Stimulated activated CD8-positive, alpha-beta memory T cell treated with anti-CD3 and anti-CD28 coated beads, Interleukin-12 subunit alpha, Interleukin-12 subunit beta, amount 100 ng/mL, for 24 hours (primary cell): Measurements from ENCODE around the gene PLB1.

Experiments
- DNase-seq: peaks from one replicate; pipeline ENCODE4 v3.0.0-alpha.2; 2020; ENCODE audit errors: extremely low read depth

PLB1 gene

DNA sequence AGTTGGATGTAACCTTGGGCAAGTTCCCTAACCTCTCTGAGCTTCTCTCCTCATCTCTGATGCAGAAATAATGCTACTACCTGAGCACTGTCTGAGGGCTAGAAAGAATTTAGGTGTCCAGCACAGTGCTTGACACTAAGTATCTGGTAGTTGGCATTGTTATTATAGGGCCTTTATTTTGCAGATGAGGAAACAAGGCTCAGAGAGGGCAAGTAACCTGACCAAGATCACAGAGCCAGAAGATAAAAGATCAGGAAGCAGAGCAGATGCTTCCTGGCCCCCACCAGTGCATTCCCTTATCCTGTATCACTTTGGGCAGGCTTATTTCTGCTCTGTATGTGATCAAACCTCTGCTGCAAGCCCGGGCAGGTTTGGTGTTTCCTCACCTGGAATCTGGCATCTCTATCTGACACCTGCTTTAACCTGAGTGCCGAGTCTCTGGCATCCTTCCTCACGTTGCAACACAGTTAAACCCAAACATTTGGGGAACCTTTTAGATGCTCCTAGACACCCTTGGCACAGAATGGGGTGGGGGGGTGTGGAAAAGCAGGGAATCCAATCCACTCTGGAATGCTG, 69.9 kb downstream of the PLB1 start:
- no peak for DNase-seq

DNA sequence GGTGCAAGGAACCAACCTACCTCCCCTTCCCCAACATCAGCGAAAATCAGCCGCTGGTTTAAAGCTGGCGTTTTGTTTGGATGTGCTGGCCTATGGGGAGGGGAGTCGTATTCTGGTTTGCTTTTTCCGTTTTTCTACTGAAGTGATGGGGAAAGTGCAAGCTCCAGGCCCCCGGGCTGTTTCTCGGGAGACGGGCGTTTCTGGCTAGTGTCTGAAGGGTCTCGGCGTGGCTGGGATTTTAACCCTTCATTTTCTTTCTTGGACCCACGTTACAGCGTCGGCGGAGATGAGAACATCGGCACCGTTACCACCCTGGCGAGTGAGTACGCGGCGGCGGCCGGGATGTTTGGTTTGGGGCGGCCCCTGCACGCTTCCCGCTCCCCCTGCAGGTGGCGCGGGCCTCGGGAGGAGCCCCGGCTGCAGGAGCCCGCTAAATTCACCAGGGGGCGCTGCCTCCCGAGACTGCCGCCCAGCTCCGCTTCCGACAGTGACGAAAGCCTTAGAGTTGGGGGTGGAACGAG, 70.7 kb downstream of the PLB1 start:
- DNase-seq, result peak; percentile 67

DNA sequence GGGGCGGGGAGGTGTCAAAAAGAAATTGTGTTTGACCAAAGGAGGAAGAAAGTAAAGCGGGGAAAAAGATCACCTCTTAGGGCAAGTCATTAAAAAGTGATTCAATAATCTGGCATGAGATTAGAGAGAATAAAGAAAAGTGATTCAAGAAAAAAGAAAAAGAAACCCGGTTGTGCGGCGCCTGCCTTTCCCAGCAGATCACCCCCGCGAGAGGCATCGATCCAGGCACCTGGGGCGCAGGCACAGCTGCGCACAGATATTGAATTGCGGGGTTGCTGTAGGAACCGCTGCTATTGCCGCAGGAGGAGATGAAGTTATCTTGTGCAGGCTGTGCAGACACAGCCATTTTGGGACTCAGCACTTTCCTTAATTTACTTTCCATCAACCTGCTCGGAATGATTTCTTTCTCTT, 71.2 kb downstream of the PLB1 start:
- DNase-seq, result no peak

DNA sequence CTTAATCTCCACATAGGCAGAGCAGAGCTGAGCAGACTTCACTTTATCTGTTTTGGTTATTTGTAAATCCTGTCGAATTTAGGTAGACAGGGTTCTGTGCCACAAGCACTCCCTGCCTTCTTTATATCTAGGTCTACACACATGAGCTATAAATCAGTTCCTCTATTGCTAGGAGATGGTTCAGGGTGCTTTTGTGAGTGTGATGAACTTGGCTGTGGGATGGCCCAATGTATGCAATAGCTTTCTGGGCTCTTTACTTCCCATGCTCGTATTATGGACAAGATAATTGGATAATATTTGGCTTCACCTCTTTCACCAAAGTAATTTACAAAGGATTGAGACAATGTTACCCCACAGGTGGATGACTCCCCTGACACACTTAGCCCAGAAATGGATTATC, 72.2 kb downstream of the PLB1 start:
- no peak for DNase-seq

DNA sequence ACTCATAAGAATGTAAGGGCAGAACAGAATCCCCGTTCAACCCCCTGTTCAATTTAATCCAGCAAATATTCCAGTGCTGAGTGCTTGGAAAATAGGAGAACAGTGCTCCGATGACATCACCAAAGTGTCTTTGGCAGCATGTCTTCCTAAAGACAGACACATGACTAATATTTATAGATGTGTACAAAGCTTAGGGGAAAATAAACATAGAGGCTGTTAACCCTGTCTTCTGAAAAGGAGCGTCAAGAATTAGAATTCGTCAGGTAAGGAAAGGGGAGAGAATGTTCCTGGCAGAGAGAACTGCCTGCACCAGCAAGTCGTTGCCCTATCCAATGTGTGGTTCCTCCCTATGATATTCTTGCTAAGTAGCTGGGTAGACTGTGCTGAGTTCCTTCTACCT, 72.7 kb downstream of the PLB1 start:
- DNase-seq, result no peak

DNA sequence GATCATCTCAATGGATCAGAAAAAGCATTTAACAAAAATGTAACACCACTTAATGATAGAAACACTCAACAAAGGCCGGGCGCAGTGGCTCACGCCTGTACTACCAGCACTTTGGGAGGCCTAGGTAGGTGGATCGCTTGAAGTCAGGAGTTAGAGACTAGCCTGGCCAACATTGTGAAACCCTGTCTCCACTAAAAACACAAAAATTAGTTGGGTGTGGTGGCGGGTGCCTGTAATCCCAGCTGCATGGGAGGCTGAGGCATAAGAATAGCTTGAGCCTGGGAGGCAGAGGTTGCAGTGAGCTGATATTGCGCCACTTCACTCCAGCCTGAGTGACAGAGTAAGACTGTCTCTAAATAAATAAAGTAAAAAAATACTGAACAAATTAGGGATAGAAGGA, 74.6 kb downstream of the PLB1 start:
- DNase-seq, result no peak

DNA sequence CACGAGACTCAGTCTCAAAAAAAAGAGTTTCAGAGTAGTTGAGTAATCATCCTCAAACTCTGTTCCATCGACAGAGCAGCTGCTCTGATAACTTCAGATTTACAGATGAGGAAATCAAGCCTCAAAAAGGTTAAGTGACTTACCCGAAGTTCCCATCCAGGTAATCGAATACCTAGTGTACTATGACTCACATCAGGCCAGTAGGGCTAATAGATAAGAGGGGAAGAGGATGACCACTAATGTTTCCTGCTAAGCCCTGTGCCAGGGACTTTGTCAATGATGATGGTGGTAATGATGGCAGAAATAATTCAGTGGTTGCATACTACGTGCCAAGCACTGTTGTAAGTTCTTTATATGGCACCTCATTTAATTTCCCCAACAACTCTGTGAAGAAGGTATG, 80.9 kb downstream of the PLB1 start:
- DNase-seq, result no peak

DNA sequence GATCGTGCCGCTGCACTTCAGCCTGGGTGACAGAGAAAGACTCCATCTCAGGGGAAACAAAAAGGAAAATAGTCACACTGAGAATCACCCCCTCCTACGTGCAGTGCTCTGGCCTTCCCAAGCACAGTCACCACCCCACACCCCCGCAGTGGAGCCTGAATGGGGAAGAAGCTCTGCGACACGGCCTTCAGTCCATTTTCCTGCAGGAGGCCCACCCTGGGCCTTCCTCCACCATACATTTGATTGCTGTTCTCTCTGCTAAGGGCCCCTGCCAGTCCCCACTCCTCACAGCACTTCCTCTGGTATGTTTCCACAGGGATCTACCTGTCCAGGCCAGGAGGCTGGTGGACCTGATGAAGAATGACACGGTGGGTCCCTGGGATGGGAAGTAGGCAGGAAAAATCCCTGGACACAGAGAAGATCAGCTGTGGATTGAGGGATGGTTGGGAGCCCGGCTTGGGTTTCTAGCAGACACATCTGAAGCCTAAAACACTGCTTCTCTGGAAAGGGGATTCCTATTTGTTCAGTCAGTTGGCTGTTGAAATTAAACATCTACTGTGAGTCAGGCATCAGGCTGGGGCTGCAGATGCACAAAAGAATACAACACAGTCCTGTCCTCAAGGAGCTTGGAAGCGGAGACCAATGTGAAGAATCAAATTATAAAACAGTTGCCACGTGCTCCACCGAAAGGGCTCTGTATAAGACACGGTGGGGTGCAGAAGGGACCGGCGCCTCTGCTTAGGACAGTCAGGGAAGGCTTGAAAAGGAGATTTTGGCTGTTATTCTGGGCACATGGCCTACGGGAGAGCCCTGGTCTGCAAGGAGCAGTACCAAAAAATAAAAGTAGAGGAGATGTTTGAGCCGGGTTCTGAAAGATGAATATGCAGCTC, 82.2 kb downstream of the PLB1 start:
- no peak for DNase-seq

DNA sequence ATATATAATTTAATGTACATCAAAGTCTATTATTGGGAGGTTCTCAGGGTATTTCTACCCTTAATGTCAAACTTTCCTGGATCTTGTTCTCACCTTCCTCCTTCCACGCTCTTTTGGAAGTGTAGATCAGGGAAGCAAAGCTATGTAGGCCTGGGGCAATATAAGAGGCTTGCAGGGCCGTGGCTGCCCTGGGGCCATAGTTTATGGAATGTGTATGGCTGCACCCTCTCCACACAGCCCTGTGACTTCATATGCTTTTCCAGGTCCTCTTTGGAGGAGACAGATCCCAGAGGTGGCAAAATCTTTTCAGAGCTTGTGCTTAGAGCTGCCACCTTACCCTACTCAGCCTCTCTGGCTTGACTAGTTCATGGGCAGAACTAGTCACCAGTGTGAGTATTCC, 82.9 kb downstream of the PLB1 start:
- DNase-seq, result no peak

DNA sequence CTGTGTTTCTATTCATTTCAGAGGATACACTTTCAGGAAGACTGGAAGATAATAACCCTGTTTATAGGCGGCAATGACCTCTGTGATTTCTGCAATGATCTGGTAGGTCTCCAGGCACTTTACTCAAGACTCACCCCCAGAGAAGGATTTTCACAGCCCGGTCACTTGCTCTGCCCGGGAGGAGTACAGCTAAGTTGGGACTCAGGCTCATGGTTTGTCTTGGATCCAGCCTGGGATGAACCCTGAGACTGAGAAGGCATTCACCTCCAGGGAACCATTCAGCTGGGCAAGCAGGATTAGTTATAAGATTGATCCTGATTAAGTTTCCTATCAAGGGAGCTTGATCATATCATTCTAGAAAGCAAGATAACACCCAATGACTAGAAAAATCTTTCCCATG, 83.7 kb downstream of the PLB1 start:
- no peak for DNase-seq

DNA sequence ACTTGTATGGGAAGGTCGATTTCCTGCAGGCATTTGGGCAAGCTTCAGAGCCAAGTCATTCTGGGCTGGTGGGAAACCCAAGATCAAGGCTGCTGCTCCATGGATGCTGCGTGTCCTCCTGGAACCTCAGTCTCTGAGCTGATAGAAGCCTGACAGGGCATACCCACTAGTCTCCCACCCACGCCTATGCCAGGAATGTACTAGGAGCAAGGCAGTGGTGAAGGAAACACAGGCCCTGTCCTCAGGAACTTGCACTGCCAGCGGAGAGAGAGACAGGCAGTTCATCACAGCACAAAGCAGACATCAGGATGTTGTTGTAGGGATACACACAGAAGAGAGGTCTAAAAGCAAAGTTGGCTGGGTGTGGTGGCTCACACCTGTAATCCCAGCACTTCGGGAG, 84.2 kb downstream of the PLB1 start:
- DNase-seq, result no peak

DNA sequence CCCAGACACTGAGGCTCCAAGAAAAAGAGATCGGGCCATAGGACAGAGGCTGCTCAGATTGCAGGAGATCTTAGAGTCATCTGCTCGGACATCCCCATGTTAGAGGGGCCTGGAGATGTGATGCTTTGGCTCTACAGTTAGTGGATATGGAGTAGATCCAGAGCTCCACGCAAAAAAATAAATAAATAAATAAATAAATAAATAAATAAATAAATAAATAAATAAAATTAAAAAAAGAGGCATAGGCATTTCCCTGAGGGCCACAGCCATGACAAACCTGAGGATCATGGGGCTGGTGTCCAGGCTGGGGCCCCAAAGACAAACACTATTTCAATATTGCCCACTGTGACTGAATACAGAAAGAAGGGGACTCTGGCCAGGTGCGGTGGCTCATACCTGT, 85.5 kb downstream of the PLB1 start:
- no peak for DNase-seq

DNA sequence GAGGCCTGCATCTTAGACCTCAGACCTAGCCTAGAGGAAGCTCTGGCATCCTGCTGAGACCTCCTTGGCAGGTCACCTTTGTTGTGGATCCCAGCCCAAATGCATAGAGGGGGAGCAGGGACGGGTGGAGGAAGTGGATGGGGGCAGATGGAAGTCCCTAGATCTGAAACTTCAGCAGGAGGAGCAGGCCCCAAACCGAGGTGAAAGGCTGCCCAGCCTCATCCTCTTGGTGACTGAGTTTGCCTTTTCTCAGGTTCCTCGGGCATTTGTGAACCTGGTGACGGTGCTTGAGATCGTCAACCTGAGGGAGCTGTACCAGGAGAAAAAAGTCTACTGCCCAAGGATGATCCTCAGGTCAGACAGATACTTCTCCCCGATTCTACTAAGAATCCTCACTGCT, 86.3 kb downstream of the PLB1 start:
- no peak for DNase-seq

DNA sequence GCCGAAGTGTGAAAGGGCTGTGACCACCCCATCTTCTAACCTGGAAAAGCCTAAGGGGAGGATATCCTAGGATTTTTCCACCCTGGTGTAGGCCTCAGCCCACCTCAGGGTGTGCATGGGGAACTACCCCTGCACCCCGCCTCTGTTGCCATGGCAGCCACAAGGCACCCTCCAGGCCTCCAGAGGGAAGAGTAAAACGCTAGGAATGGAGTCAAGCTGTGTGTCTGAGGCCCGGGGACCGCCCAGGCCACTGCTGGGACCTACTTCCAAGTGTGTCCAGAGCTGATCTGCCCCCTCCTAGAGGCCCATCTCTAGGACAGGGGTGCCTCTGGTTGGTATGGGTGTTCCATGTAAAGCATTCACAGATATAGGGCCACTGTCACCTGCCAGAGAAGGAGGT, 86.7 kb downstream of the PLB1 start:
- DNase-seq, result no peak

DNA sequence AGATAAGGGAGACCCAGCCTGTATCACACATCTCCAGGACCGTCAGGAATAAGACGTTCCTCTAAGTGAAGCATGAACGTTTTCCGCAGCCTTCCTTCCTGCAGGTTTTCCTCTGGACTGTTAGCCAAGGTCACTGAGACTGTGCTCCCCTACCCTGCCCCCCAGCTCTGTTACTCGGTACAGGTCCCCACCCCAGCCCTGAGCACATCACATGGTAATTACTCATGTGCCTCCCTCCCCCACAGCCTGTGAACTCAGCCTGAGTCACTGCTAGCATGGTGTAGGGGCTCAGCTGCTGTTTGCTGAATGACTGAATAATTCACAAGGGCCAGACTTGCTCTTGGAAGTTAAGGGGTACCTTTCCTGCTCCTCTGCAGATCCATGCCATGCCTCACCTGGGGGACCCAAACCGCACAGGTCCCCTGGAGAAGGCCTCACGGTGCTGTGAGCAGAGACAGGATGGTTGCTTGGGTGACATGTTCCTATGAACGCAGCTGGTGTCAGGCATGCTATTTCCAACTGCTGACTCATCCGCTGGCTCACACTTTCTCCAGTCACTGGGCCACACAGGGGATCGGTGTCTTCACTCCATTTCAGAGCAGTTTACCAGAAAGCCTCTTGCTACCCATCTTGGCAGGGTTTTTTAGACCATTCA, 88.2 kb downstream of the PLB1 start:
- DNase-seq, result peak; percentile 59

DNA sequence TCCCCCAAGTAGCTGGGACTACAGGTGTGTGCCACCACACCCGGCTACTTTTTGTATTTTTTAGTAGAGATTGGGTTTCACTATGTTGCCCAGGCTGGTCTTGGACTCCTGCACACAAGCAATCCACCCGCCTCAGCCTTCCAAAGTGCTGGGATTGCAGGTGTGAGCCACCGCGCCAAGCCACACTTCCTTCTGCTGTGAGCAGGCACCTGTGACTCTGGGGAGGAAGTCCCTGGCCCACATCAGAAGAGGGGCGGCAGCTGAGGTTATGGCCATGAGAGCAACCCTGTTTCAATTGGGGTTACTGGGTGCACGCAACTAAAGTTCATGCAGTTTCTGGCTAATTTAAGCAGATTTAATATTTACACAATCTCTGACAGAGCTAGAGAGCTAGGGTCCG, 91.0 kb downstream of the PLB1 start:
- no peak for DNase-seq

DNA sequence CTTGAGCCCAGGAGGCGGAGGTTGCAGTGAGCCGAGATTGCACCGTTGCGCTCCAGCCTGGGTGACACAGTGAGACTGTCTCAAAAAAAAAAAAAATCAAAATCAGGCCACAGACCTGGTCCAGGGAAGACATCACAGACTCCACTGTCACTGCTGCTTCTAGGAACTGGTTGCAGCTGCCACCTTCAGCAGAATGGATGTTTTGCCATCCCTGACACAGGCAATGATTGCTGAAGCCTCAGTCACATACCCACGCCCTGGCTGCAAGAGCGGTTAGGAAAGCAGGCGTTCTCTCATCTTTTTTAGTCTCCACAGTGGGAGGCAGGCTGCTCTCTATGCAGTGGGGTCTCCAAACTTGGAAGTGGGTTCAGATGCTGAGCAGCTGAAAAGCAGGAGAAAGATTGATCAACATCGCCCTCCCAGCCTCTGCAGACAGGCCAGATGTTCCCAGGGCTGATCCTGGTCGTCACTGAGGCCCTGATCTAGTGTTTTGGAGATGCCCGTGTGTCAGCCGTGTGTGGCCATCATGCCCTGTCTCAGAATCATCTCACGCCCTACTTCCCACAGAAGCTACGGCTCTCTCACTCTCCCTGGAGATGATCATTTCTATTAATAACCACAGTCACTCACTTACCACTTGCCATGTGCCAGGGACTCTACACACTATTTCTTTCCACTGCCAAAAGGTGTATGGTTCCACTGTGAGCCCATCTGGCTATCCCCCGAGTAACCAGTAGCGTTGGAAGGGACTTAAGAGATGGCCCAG, 91.8 kb downstream of the PLB1 start:
- no peak for DNase-seq

DNA sequence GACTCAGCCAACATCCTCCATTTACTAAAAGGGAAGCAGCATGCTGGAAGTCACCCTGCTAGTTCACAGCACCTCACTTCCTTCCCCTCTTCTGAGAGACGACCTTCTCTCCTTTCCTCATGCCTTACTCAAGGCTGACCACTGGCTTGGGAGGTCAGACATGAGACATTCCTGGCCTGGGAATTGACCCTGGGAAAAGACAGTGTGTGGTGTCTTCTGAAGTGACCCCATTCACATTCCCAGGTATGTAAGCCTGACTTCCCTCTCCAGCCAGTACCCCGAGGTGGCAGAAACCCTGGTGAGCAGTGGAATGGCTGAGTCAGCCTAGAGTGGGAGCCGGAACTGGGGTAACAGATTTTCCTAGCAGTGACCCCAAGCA, 92.4 kb downstream of the PLB1 start:
- DNase-seq, result no peak

DNA sequence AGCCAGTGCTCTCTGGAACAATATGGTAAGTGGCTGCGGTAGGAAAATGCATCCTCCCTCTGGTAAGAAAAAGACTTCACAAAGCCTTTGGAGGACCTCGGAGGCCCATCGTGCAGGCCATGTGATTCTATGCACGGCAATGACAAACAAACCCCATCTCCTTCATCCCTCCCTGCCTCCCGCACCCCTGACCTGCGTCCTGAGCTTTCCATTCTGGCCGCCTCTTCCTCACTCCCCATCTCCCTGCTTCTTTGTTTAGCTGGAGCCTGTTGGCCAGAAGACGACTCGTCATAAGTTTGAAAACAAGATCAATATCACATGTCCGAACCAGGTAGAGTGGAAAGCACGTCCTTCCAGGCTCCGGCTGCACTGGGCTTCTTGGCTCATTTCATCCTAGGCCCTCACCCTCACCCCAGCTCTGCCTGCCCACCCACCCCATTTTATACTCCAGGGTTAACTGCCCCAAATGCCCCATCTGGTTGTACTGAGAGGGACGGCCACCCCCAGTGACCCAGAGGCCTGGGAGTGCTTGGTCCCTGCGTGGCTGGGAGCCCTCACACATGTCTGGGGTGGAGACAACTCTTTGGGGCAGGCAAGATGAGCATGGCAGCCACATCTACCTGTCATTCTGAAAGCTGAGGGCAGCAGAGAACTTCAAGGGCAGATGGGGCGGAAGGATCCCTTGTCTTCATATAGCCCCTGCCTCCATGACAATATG, 94.0 kb downstream of the PLB1 start:
- DNase-seq, result no peak

DNA sequence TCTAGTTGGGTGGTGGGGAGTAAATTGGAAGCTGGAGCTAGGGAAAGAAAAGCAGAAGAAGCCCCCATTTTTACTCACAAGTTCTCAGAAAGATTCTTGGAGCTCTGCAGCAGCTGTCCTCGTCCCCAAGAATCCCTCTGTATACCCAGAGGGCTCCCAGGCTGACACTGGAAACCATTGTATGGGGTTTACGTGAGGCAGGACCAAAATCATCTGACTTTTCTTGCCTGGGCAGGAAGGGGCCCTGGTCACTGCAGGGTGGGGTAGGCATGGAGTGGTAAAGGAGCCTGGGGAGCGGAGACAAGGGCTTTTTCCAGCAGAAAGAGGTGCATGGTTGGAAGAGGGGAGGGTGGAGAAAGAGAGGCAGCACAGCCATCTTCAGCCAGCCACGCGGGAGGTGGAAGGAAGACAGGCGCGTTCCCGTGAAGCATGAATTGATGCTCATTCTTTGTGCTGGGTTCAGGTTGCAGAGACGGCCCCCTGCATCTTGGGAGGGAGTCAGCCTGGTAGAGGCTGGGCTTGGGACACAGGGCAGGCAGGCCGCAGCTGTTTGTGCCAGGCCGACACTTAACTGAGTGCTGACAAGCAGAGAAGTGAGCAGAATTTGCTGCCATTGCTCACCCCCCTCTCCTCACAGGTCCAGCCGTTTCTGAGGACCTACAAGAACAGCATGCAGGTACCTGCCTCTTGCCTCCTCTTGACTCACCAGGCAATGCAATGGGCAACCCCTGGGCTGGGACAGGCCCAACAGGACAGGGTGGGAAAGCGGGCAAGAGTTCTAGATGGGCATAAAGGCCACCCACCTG, 94.8 kb downstream of the PLB1 start:
- DNase-seq, result no peak
